Mucosa of descending colon (tissue), 3 donors: ENCODE measurements around the gene SUOX. TPM values are rescaled to one million over a fixed set of nuclear protein-coding genes. Genes with fewer than 3 reads are reported as not detected.

ENCODE experiments used
- ATAC-seq: fragments of 200-7000 bp; cut with Tn5 transposase; one replicate; pipeline ENCODE4 v1.9.1; 2020; ENCODE audit warnings: mild to moderate bottlenecking, moderate library complexity
- DNase-seq, 3 donors: peaks; one replicate each; pipeline ENCODE4 v3.0.0-alpha.2; 2020
- H3K36me3 ChIP-seq: fragments of 200-600 bp; one replicate; pipeline ENCODE4 v1.8.0; 2021; ENCODE audit warnings: low read depth, mild to moderate bottlenecking
- H3K4me1 ChIP-seq: fragments of 200-600 bp; one replicate; pipeline ENCODE4 v1.8.0; 2021; ENCODE audit warnings: low read depth, mild to moderate bottlenecking
- H3K4me3 ChIP-seq: fragments of 200-600 bp; one replicate; pipeline ENCODE4 v1.8.0; 2021; ENCODE audit warnings: mild to moderate bottlenecking
- H3K9me3 ChIP-seq: fragments of 200-600 bp; one replicate; pipeline ENCODE4 v1.8.0; 2021; ENCODE audit warnings: mild to moderate bottlenecking
- CTCF ChIP-seq: fragments of 200-600 bp; IDR thresholded peaks from one replicate; pipeline ENCODE4 v1.8.0; 2022; ENCODE audit warnings: antibody characterized with exemption, mild to moderate bottlenecking
- intact Hi-C, 2 donors: fragments of 100-400 bp; cut with DNase I in 1 of 2; cut with micrococcal nuclease in 1 of 2; formaldehyde crosslinking; loops; one replicate each; pipeline versions ENCODE4 v1.11.0 to v1.11.1; 2022; cut with DNase I, micrococcal nuclease
- total RNA-seq, 3 donors: library from RNA; stranded (reverse); fragmentation: NEBNext Ultra II Directional in 2 of 3; extraction: Animal tissue kit (Norgen Biotek cat#: 25700) in 2 of 3; gene quantifications; one replicate each; pipeline versions ENCODE4 v1.2.1 to v1.2.4, GENCODE V29; 2021 to 2023
- donor health status: DM: no; HTN: no; CAD: no; lungs with moderate emphysema.
- donor health status: DM: no; HTN: no; CAD: no.
- donor health status: DM: no; HTN: yes; CAD: no.

The SUOX gene
- total RNA-seq, 3 donors from 2014 or later: 29.2 to 32.0 (median 30.4) TPM

- intact Hi-C loops: no loop called here
- no peak for DNase-seq
- TF ChIP-seq CTCF: no peak
- H3K36me3 ChIP-seq: no peaks in the 10 kb centered on the region
- peaks cover 18% of the 10 kb centered on the region for H3K4me1 ChIP-seq
- H3K9me3 ChIP-seq: no peaks in the 10 kb centered on the region
- H3K4me3 ChIP-seq: no peak overlapping the region
- no peak for ATAC-seq
These were observed 20.1 kb downstream of the SUOX start for GRCh38 chr12:56017181-56017580.

- H3K36me3 ChIP-seq: no peaks in the 10 kb centered on the region
- TF ChIP-seq CTCF: no peak
- ATAC-seq (no peak), DNase-seq (no peak)
- H3K9me3 ChIP-seq: no peaks in the 10 kb centered on the region
- H3K4me3 ChIP-seq: no peak overlapping the region
- intact Hi-C loops: no loop called here
- H3K4me1 ChIP-seq: peaks cover 16% of the 10 kb centered on the region
These were observed 21.3 kb downstream of the SUOX start for GRCh38 chr12:56018356-56018755.

GRCh38 chr12:56020423-56021184, 23.5 kb downstream of the SUOX start, which contains the start of gene IKZF4:
Gene IKZF4 (plus strand): TSS chr12:56021043. CDS start chr12:56021494, 451 bp downstream.
- no peak within 1 kb of the TSS for H3K4me3 ChIP-seq
- no peak for TF ChIP-seq CTCF
- DNase-seq (peak in 2 of 3 donors; percentile 53 to 60), ATAC-seq (peak; percentile 56)
- H3K4me1 ChIP-seq: no peaks in the 10 kb centered on the region
- H3K9me3 ChIP-seq: no peaks in the 10 kb centered on the region
- H3K36me3 ChIP-seq: no peaks in the 10 kb centered on the region
- intact Hi-C loops: no loop called here

- Histone ChIP-seq H3K9me3 (no peaks in the 10 kb centered on the region), H3K36me3 (no peaks in the 10 kb centered on the region), H3K4me1 (no peaks in the 10 kb centered on the region), H3K4me3 (no peak overlapping the region)
- no peak for TF ChIP-seq CTCF
- intact Hi-C loops: no loop called here
- DNase-seq (no peak), ATAC-seq (peak; percentile 7)
These were observed 24.9 kb downstream of the SUOX start for GRCh38 chr12:56021889-56022497.

GRCh38 chr12:56028511-56029165, 31.6 kb downstream of the SUOX start:
- Histone ChIP-seq H3K36me3 (no peaks in the 10 kb centered on the region), H3K4me1 (no peaks in the 10 kb centered on the region), H3K4me3 (no peak overlapping the region), H3K9me3 (no peaks in the 10 kb centered on the region)
- intact Hi-C loops: no loop called here
- no peak for DNase-seq
- TF ChIP-seq CTCF: no peak
- no peak for ATAC-seq
